ENCODE measurements around the gene EME1.

DNA sequence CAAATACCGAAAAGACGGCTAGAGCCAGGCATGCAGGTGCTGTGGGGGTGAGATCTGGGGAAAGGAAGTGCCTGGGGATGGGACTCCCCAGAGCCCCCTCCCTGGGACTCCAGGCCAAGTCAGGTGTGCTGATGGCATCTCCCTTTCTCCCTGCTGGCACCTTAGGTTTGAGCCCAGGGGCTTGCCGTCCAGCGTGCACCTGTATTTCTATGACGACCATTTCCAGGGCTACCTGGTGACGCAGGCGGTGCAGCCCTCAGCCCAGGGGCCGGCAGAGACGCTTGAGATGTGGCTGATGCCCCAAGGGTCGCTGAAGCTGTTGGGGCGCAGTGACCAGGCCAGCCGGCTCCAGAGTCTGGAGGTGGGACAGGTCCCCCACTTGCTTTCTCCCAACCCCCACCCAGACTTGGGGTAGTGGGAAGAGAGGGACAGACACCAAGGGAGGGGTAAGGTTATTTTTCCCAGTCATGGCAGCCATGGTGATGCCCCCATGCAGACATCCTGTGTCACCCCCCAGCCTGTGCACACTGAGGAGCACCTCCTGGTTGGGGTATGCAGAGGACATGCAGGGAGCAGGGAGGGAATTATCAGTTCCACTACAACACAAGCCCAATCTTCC, 16.0 kb upstream of the EME1 start:
- TF ChIP-seq, protein P1, sequence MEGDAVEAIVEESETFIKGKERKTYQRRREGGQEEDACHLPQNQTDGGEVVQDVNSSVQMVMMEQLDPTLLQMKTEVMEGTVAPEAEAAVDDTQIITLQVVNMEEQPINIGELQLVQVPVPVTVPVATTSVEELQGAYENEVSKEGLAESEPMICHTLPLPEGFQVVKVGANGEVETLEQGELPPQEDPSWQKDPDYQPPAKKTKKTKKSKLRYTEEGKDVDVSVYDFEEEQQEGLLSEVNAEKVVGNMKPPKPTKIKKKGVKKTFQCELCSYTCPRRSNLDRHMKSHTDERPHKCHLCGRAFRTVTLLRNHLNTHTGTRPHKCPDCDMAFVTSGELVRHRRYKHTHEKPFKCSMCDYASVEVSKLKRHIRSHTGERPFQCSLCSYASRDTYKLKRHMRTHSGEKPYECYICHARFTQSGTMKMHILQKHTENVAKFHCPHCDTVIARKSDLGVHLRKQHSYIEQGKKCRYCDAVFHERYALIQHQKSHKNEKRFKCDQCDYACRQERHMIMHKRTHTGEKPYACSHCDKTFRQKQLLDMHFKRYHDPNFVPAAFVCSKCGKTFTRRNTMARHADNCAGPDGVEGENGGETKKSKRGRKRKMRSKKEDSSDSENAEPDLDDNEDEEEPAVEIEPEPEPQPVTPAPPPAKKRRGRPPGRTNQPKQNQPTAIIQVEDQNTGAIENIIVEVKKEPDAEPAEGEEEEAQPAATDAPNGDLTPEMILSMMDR (IDR thresholded peaks at IDR 0.05): no peak
- no peak for TF ChIP-seq POLR2A (IDR thresholded peaks at IDR 0.05)
